PFSK-1 (cell line): ENCODE data around the gene DHTKD1.

Experiments used
- POLR2AphosphoS5 ChIP-seq: IDR thresholded peaks from 2 replicates; pipeline ENCODE4 v1.6.1; 2012; ENCODE audit warnings: low read depth, mild to moderate bottlenecking, control low read depth, low read length, moderate library complexity
- SIN3A ChIP-seq: IDR thresholded peaks from 2 replicates; pipeline ENCODE4 v1.6.1; 2012; ENCODE audit warnings: mild to moderate bottlenecking, low read length, moderate library complexity, borderline replicate concordance; ENCODE audit not compliant: insufficient read depth
- TF ChIP-seq, protein P1 (sequence below), 2 experiments: IDR thresholded peaks; 2 replicates each; pipeline versions ENCODE4 v1.6.1 to v1.8.0; 2011 to 2012; ENCODE audit warnings: low read depth in 2 of 2, low read length in 2 of 2, control low read depth in 1 of 2, inconsistent platforms in 1 of 2, mild to moderate bottlenecking in 1 of 2, moderate library complexity in 1 of 2; ENCODE audit not compliant: insufficient read depth in 1 of 2

DNA sequence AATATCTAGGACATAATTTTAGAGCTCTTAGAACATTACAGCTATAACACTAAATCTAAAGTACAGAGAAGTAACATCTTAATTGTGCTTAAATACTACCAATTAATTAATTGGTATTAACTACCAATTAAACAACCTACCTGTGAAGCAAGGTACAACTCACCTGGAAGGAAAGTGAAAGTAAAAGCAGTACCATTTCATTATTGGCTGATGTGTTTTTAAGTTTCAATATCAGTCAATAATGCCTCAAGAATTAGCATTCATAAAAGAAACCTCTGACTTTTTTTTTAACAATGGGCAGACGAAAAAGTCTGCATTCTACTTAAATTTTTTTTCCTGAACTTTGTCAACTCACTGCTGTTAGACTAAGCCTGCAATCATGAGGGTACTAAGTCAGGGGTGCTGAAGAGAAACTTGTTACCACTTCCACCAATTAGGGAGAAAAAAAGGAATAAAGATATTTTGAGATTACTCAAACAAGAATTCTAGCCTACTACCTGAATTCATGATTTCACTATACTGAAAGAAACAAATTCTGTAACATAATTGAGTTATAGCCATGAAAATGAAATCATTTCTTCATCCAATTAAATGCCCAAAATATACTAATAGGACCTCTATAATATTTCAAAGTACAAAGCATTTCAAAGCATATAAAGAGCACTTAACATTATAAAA is 46.0 kb upstream of the DHTKD1 start:
- TF ChIP-seq SIN3A = no peak
- TF ChIP-seq POLR2AphosphoS5 = no peak
- TF ChIP-seq, protein P1, sequence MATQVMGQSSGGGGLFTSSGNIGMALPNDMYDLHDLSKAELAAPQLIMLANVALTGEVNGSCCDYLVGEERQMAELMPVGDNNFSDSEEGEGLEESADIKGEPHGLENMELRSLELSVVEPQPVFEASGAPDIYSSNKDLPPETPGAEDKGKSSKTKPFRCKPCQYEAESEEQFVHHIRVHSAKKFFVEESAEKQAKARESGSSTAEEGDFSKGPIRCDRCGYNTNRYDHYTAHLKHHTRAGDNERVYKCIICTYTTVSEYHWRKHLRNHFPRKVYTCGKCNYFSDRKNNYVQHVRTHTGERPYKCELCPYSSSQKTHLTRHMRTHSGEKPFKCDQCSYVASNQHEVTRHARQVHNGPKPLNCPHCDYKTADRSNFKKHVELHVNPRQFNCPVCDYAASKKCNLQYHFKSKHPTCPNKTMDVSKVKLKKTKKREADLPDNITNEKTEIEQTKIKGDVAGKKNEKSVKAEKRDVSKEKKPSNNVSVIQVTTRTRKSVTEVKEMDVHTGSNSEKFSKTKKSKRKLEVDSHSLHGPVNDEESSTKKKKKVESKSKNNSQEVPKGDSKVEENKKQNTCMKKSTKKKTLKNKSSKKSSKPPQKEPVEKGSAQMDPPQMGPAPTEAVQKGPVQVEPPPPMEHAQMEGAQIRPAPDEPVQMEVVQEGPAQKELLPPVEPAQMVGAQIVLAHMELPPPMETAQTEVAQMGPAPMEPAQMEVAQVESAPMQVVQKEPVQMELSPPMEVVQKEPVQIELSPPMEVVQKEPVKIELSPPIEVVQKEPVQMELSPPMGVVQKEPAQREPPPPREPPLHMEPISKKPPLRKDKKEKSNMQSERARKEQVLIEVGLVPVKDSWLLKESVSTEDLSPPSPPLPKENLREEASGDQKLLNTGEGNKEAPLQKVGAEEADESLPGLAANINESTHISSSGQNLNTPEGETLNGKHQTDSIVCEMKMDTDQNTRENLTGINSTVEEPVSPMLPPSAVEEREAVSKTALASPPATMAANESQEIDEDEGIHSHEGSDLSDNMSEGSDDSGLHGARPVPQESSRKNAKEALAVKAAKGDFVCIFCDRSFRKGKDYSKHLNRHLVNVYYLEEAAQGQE (IDR thresholded peaks at IDR 0.05; ENCODE audit: insufficient read depth in 1 of 2, low read depth in 2 of 2, low read length in 2 of 2) = no peak
